Measurements from ENCODE around the gene PGAM1.

Gene PGAM1

GRCh38 chr10:97445357-97445721 lies 19.3 kb downstream of the PGAM1 start:
- H2AFZ ChIP-seq (ENCODE audit: low read depth), result peak overlapping the region; percentile 70
- TF ChIP-seq, protein P1, sequence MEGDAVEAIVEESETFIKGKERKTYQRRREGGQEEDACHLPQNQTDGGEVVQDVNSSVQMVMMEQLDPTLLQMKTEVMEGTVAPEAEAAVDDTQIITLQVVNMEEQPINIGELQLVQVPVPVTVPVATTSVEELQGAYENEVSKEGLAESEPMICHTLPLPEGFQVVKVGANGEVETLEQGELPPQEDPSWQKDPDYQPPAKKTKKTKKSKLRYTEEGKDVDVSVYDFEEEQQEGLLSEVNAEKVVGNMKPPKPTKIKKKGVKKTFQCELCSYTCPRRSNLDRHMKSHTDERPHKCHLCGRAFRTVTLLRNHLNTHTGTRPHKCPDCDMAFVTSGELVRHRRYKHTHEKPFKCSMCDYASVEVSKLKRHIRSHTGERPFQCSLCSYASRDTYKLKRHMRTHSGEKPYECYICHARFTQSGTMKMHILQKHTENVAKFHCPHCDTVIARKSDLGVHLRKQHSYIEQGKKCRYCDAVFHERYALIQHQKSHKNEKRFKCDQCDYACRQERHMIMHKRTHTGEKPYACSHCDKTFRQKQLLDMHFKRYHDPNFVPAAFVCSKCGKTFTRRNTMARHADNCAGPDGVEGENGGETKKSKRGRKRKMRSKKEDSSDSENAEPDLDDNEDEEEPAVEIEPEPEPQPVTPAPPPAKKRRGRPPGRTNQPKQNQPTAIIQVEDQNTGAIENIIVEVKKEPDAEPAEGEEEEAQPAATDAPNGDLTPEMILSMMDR (conservative IDR thresholded peaks at IDR 0.05; ENCODE audit: low read depth, low read length), result no peak
- H3K4me3 ChIP-seq (IDR thresholded peaks at IDR 0.05; ENCODE audit: insufficient read depth, low read depth, low read length), result peak overlapping the region; percentile 43
- no peaks in the 10 kb centered on the region for H3K36me3 ChIP-seq (ENCODE audit: insufficient read depth)
- no peaks in the 10 kb centered on the region for H4K20me1 ChIP-seq (ENCODE audit: insufficient read depth)
- peaks cover 41% of the 10 kb centered on the region for H3K4me1 ChIP-seq (ENCODE audit: low read depth, poor library complexity, severe bottlenecking)
- peak overlapping the region; percentile 51; the same call in 1 of the 2 replicates for H3K9ac ChIP-seq
- H3K79me2 ChIP-seq (ENCODE audit: insufficient read depth, low read depth), result peaks cover 24% of the 10 kb centered on the region
- no peaks in the 10 kb centered on the region for H3K27me3 ChIP-seq (ENCODE audit: insufficient read depth, low read depth)
- no peak overlapping the region; the same call in 1 of the 2 replicates for H3K27ac ChIP-seq
- peak overlapping the region; percentile 97 for H3K4me2 ChIP-seq

- Histone ChIP-seq H3K27me3 (ENCODE audit: insufficient read depth, low read depth) (no peaks in the 10 kb centered on the region), H4K20me1 (ENCODE audit: insufficient read depth) (no peaks in the 10 kb centered on the region), H2AFZ (ENCODE audit: low read depth) (peak within 1 kb of the TSS; percentile 70), H3K79me2 (ENCODE audit: insufficient read depth, low read depth) (peaks cover 31% of the 10 kb centered on the region), H3K36me3 (ENCODE audit: insufficient read depth) (no peaks in the 10 kb centered on the region), H3K9ac (peak within 1 kb of the TSS; percentile 51; the same call in 1 of the 2 replicates), H3K4me1 (ENCODE audit: low read depth, poor library complexity, severe bottlenecking) (peaks cover 41% of the 10 kb centered on the region), H3K27ac (peak within 1 kb of the TSS; percentile 3; the same call in 1 of the 2 replicates), H3K4me2 (peak within 1 kb of the TSS; percentile 97), H3K4me3 (IDR thresholded peaks at IDR 0.05; ENCODE audit: insufficient read depth, low read depth, low read length) (peak within 1 kb of the TSS; percentile 43)
- TF ChIP-seq, protein P1 (conservative IDR thresholded peaks at IDR 0.05; ENCODE audit: low read depth, low read length), result no peak; the same call in 1 of the 2 replicates
Observed at GRCh38 chr10:97445722-97446639, 20.0 kb downstream of the PGAM1 start, which contains the start of the genes EXOSC1 and ZDHHC16. EXOSC1 (minus strand) TSS chr10:97446006; CDS start chr10:97445985, 21 bp downstream. ZDHHC16 (plus strand) TSS chr10:97446175; CDS start chr10:97451676, 5,501 bp downstream.

GRCh38 chr10:97450828-97451227 lies 24.8 kb downstream of the PGAM1 start:
- Histone ChIP-seq H3K36me3 (ENCODE audit: insufficient read depth) (no peaks in the 10 kb centered on the region), H3K4me3 (IDR thresholded peaks at IDR 0.05; ENCODE audit: insufficient read depth, low read depth, low read length) (no peak overlapping the region), H3K27ac (no peak overlapping the region), H3K79me2 (ENCODE audit: insufficient read depth, low read depth) (peaks cover 15% of the 10 kb centered on the region; the same call in 1 of the 2 replicates), H2AFZ (ENCODE audit: low read depth) (no peak overlapping the region), H3K4me2 (no peak overlapping the region), H3K4me1 (ENCODE audit: low read depth, poor library complexity, severe bottlenecking) (peaks cover 18% of the 10 kb centered on the region), H3K27me3 (ENCODE audit: insufficient read depth, low read depth) (no peaks in the 10 kb centered on the region), H4K20me1 (ENCODE audit: insufficient read depth) (no peaks in the 10 kb centered on the region), H3K9ac (no peak overlapping the region)
- TF ChIP-seq, protein P1 (conservative IDR thresholded peaks at IDR 0.05; ENCODE audit: low read depth, low read length), result no peak

GRCh38 chr10:97451605-97452004 lies 25.6 kb downstream of the PGAM1 start:
- Histone ChIP-seq H3K36me3 (ENCODE audit: insufficient read depth) (no peaks in the 10 kb centered on the region), H3K27me3 (ENCODE audit: insufficient read depth, low read depth) (no peaks in the 10 kb centered on the region), H4K20me1 (ENCODE audit: insufficient read depth) (no peaks in the 10 kb centered on the region), H3K27ac (no peak overlapping the region), H3K4me1 (ENCODE audit: low read depth, poor library complexity, severe bottlenecking) (peaks cover 18% of the 10 kb centered on the region), H3K4me2 (no peak overlapping the region), H3K4me3 (IDR thresholded peaks at IDR 0.05; ENCODE audit: insufficient read depth, low read depth, low read length) (no peak overlapping the region), H3K79me2 (ENCODE audit: insufficient read depth, low read depth) (peaks cover 15% of the 10 kb centered on the region; the same call in 1 of the 2 replicates), H2AFZ (ENCODE audit: low read depth) (no peak overlapping the region), H3K9ac (no peak overlapping the region)
- TF ChIP-seq, protein P1 (conservative IDR thresholded peaks at IDR 0.05; ENCODE audit: low read depth, low read length), result no peak

Measured in KMS-11 (cell line).